Activated naive CD4-positive, alpha-beta T cell treated with anti-CD3 and anti-CD28 coated beads, Interleukin-2, amount 50 U/mL, for 72 hours (primary cell): ENCODE data around the gene CDH1. TPM values are rescaled to one million over a fixed set of nuclear protein-coding genes. Genes with fewer than 3 reads are reported as not detected.
"Not testable (repeated sequence)": the region's sequence is repeated elsewhere in the genome, so short reads cannot be mapped to it uniquely, and the experiment has no call there.

Experiments
- ATAC-seq, 2 donors: fragments of 150-1000 bp; cut with Tn5 transposase; 2 replicates each; pipeline ENCODE4 v1.10.0; 2021; ENCODE audit warnings: mild to moderate bottlenecking in 2 of 2, moderate library complexity in 2 of 2
- DNase-seq, 2 donors: peaks; one replicate each; pipeline ENCODE4 v3.0.0; 2021 to 2022; ENCODE audit warnings: low spot score in 2 of 2
- H3K27ac Mint-ChIP-seq, 2 donors: one replicate each; pipeline ENCODE4 v1.8.0; 2022; ENCODE audit warnings: mild to moderate bottlenecking in 2 of 2, mixed read lengths in 2 of 2
- H3K36me3 Mint-ChIP-seq, 2 donors: one replicate each; pipeline ENCODE4 v1.8.0; 2022; ENCODE audit warnings: mixed read lengths in 2 of 2
- H3K9me3 Mint-ChIP-seq, 2 donors: one replicate each; pipeline ENCODE4 v1.8.0; 2022; ENCODE audit warnings: mixed read lengths in 2 of 2
- total RNA-seq, 2 donors: library from RNA; stranded (reverse); gene quantifications; one replicate each; pipeline ENCODE4 v1.2.3, GENCODE V29; 2022

The CDH1 gene
- total RNA-seq, 2 donors from 2014 or later: 1.1 to 14.9 TPM

- no peak for ATAC-seq
- Mint-ChIP-seq H3K27ac (no peak overlapping the region), H3K36me3 (peaks cover 0 to 5% of the 10 kb centered on the region in 2 donors), H3K9me3 (no peaks in the 10 kb centered on the region)
- DNase-seq: no peak
Observed at GRCh38 chr16:68772030-68772681, 35.1 kb downstream of the CDH1 start.

GRCh38 chr16:68772871-68773270 is 35.8 kb downstream of the CDH1 start:
- Mint-ChIP-seq H3K36me3 (peaks cover 0 to 5% of the 10 kb centered on the region in 2 donors), H3K27ac (no peak overlapping the region), H3K9me3 (no peaks in the 10 kb centered on the region)
- DNase-seq (no peak), ATAC-seq (no peak)

GRCh38 chr16:68774982-68775634 is 38.0 kb downstream of the CDH1 start:
- Mint-ChIP-seq H3K36me3 (peaks cover 0 to 3% of the 10 kb centered on the region in 2 donors), H3K9me3 (no peaks in the 10 kb centered on the region), H3K27ac (no peak overlapping the region)
- DNase-seq (no peak), ATAC-seq (no peak)

- Mint-ChIP-seq H3K27ac (peak overlapping the region in 1 of 2 donors; percentile 9), H3K9me3 (no peaks in the 10 kb centered on the region), H3K36me3 (peaks cover 0 to 4% of the 10 kb centered on the region in 2 donors)
- ATAC-seq: peak; percentile 71 to 97
- DNase-seq: peak in 1 of 2 donors; percentile 26
Observed at GRCh38 chr16:68776821-68777485, 39.9 kb downstream of the CDH1 start.

- Mint-ChIP-seq H3K27ac (peak overlapping the region in 1 of 2 donors; percentile 68), H3K9me3 (no peaks in the 10 kb centered on the region), H3K36me3 (peaks cover 0 to 4% of the 10 kb centered on the region in 2 donors)
- no peak for ATAC-seq
- DNase-seq: no peak
Observed at GRCh38 chr16:68778551-68779231, 41.6 kb downstream of the CDH1 start.

- Mint-ChIP-seq H3K27ac (no peak overlapping the region), H3K9me3 (peaks cover 3 to 8% of the 10 kb centered on the region in 2 donors), H3K36me3 (peaks cover 0 to 12% of the 10 kb centered on the region in 2 donors)
- DNase-seq: no peak
- ATAC-seq: no peak
Observed at GRCh38 chr16:68779891-68780290, 42.8 kb downstream of the CDH1 start.

- peaks cover 3 to 8% of the 10 kb centered on the region in 2 donors for H3K9me3 Mint-ChIP-seq
- DNase-seq (no peak), ATAC-seq (no peak)
- H3K36me3 Mint-ChIP-seq: peaks cover 0 to 12% of the 10 kb centered on the region in 2 donors
- H3K27ac Mint-ChIP-seq: no peak overlapping the region
Observed at GRCh38 chr16:68781784-68782183, 44.7 kb downstream of the CDH1 start.

- Mint-ChIP-seq H3K9me3 (peaks cover 3 to 8% of the 10 kb centered on the region in 2 donors), H3K36me3 (peaks cover 0 to 12% of the 10 kb centered on the region in 2 donors), H3K27ac (peak overlapping the region in 1 of 2 donors; percentile 76)
- DNase-seq (peak in 1 of 2 donors; percentile 7), ATAC-seq (peak; percentile 84 to 85)
Observed at GRCh38 chr16:68782198-68783174, 45.4 kb downstream of the CDH1 start.

- no peak for DNase-seq
- no peak for ATAC-seq
- H3K27ac Mint-ChIP-seq: no peak overlapping the region
- peaks cover 3 to 8% of the 10 kb centered on the region in 2 donors for H3K9me3 Mint-ChIP-seq
- H3K36me3 Mint-ChIP-seq: peaks cover 0 to 12% of the 10 kb centered on the region in 2 donors
Observed at GRCh38 chr16:68784226-68784625, 47.1 kb downstream of the CDH1 start.

GRCh38 chr16:68784721-68785120 is 47.6 kb downstream of the CDH1 start:
- DNase-seq (no peak), ATAC-seq (no peak)
- Mint-ChIP-seq H3K9me3 (peaks cover 3 to 8% of the 10 kb centered on the region in 2 donors), H3K36me3 (peaks cover 0 to 12% of the 10 kb centered on the region in 2 donors), H3K27ac (no peak overlapping the region)

- Mint-ChIP-seq H3K27ac (no peak overlapping the region), H3K9me3 (peaks cover 3 to 8% of the 10 kb centered on the region in 2 donors), H3K36me3 (peaks cover 0 to 9% of the 10 kb centered on the region in 2 donors)
- ATAC-seq: no peak
- no peak for DNase-seq
Observed at GRCh38 chr16:68785715-68786114, 48.6 kb downstream of the CDH1 start.

- DNase-seq (no peak), ATAC-seq (no peak)
- H3K36me3 Mint-ChIP-seq: peaks cover 0 to 8% of the 10 kb centered on the region in 2 donors
- no peak overlapping the region for H3K27ac Mint-ChIP-seq
- H3K9me3 Mint-ChIP-seq: peaks cover 3 to 8% of the 10 kb centered on the region in 2 donors
Observed at GRCh38 chr16:68786685-68787418, 49.8 kb downstream of the CDH1 start.

- not testable (repeated sequence) for DNase-seq, H3K36me3 Mint-ChIP-seq, ATAC-seq, H3K27ac Mint-ChIP-seq, H3K9me3 Mint-ChIP-seq
Observed at GRCh38 chr16:68787419-68787807, 50.3 kb downstream of the CDH1 start.

- no peaks in the 10 kb centered on the region for H3K36me3 Mint-ChIP-seq
- no peak for ATAC-seq
- H3K27ac Mint-ChIP-seq: no peak overlapping the region
Observed at GRCh38 chr16:68790130-68790761, 53.2 kb downstream of the CDH1 start.

GRCh38 chr16:68790944-68791343 is 53.9 kb downstream of the CDH1 start:
- H3K27ac Mint-ChIP-seq: no peak overlapping the region
- ATAC-seq (no peak), DNase-seq (no peak)
- no peaks in the 10 kb centered on the region for H3K36me3 Mint-ChIP-seq
- no peaks in the 10 kb centered on the region for H3K9me3 Mint-ChIP-seq

More at GRCh38 chr16:68790130-68790761, 53.2 kb downstream of the CDH1 start:
- H3K9me3 Mint-ChIP-seq: no peaks in the 10 kb centered on the region
- DNase-seq: no peak
